CD4-positive, alpha-beta T cell treated with Interleukin-21 for 1 hour (primary cell): Measurements from ENCODE around the gene ARHGDIG.
A peak's percentile ranks its signal among the peaks of the same experiment; 100 is the strongest.
"Not testable (repeated sequence)": the region's sequence is repeated elsewhere in the genome, so short reads cannot be mapped to it uniquely, and the experiment has no call there.

Experiments used
- DNase-seq: peaks from one replicate; pipeline ENCODE4 v3.0.0-alpha.2; 2020

ARHGDIG gene

DNA sequence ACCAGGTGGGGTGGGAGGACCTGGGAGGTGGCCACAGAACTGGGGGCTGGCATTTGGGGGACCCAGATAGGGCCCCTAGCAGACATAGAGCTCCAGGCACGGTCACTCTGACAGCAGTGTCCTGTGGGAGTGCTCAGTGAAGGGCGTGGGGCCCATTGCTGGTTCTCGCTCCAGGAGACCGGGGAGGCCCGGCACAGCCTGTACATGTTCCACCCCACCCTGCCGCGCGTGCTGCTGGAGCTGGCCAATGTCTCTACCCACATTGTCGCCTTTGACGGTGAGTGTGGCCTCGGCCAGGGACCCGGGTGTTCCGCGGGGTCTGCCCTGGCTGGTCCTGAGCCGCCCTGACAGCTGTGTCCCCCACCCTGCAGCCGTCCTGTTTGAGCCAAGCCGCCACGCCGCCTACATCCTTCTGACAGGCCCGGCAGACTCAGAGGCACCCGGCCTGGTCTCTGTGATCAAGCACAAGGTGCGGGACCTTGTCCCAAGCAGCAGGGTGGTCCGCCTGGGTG is 15.9 kb upstream of the ARHGDIG start:
- no peak for DNase-seq

DNA sequence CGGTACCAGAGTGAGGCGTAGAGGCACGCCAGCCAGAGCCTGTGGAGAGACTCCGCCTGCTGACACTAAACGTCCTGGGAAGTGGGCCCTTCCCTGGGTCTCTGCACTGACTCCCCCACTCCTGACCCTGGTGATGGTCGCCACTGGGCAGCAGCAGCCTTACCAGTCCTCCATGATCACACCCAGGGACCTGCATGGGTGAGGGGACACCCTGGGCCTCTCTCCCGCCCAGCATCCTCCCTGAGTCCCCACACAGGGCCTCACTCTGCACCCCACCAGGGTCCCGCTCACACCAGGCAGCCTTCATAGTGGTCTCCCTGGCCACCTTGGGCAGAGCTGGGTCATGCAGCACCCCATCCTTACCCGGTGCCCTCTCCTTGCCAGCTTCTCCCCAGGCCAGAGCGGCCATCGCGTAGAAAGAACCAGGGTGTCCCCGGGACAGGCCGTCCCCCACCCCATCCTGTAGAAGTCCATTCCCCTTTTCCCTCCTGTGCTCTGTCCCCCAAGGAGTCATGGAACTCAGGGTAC is 15.3 kb upstream of the ARHGDIG start:
- DNase-seq = no peak

DNA sequence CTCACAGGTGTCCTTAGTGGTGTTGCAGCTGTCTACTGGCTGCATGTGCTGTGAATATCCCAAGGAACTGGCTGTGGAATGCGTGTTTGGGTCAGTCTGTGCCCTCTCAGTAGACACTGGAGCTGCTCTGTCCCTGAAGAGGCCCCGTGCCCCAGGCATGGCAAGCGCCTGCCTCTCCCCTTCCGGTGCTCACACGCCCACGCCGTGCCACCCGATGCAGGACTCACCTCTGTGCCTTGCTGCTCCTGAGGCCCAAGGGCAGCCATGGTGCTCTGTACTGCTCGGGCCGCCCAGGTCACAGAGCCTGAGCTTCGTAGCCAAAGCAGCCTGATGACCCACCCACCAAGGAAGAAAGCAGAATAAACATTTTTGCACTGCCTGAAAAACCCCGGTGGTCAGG is 14.7 kb upstream of the ARHGDIG start:
- DNase-seq = no peak

DNA sequence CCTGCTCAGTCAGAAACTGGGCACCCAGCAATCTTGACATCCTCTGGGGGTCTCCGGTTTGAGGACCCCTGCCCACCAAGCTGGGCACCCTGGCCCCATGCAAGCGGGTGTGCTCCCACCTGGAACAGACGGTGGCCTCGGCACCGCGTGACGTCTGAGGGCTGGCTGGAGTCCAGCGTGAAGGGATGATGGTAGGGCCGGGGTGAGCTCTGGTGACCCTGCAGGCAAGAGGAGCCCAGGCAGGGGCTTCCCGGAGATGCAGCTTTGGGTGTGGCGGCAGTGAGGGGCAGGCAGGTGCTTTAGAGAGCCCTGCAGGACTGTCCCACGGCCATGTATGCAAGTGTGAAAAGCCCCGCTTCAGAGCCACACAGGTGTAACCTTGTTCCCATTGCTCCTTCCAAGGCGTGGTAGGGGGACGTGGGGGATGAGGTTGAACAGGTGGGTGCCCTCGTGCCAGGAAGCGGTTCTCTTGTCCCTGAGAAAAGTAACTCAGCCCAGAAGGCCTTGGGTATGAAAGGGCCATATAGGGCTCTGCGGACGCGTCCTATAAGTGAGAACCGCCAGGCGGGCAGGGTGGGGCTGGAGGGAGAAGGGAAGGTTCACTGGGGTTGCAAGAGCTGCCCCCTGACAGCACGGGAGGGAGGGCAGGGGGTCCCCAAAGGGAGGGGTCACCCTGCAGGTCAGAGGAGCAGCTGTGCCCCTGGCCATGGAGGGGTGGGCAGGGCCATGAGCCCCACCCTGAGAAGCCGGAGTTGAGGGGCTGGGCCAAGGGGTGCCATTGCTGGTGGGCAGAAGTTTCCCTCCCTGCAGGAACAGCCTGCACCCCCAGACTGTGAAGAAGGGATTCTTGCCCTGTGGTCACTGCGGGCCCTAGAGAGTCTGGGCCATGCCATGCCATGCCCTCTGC is 13.9 kb upstream of the ARHGDIG start:
- DNase-seq = no peak

DNA sequence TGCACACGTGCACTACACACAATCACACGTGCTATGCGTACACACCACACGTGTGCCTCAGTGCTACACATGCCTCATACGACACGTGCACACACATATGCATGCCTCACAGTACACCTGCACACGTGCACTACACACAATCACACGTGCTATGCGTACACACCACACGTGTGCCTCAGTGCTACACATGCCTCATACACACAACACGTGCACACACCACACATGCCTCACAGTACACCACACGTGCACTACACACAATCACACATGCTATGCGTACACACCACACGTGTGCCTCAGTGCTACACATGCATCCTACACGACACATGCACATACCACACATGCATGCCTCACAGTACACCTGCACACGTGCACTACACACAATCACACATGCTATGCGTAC is 12.8 kb upstream of the ARHGDIG start:
- DNase-seq = not testable (repeated sequence)

DNA sequence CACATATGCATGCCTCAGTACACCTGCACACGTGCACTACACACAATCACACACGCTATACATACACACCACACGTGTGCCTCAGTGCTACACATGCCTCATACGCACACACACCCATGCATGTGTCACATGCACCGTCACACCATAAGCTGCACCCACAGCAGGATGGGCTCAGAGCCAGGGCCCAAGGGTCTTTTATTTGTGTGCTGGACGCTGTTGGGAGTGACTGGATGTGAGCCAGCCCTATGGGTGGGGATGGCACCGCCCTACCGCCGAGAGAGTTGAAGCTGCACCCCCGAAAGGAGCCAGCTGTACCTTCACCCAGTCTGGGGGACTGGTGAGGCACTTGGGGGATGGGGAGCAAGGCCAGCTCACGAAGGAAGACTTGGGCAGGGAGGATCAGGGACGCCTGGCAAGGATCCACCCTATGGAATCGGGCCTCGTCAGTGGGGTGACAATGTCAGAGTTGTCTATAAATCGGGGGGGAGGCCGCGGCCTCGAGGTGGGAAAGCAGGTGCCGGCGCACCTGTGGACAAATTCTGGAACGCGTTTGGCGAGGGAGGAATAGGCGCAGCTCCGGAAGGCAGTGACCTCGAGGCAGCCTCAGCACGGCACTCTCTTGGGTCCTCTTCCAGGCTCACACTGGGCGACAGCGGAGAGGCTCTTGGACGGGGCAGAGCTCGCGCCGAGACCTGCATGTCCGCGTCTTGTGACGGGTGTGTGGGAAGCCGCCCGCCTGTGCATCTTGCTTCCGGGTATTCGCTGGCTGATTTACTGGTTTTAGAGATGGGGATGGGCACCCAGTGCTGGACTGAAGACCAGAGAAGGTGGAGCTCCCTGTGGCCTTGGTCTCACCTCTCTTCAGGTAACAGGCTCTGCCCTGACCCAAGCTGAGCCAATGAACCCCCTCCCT is 12.0 kb upstream of the ARHGDIG start:
- no peak for DNase-seq

DNA sequence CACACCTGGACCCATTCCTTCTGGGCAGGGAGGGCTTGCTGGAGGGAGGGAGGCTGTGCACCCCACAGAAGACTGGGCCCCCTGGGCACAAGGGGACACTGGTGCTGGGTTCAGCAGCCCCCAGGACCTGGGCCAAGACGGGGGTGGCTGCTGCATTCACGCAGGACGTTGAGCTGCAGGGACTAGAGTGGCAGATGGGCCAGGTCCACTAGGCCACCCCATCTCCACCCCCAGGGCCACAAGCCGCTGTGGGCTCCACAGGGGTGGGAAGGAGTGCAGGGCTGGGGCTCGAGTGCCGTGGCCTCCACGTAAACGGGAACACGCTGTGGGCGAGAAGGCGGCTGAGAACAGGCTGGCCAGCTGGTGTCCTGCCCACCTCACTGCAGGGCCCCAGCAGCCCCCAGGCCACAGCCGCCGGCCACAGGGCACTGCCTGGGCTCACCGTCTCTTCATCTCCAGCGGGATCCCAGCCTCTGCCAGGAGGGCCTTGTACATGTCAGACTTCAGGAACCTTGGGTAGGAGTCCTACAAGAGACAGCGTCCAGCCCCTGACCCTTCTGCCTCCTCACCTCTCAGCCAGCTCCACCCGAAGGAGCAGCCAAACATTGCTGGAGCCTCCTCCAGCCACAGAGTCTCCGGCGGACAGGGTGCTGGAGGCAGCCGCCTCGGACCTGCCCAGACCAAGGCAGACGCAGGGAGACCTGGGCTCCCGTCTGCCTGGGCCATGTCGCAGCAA is 11.2 kb upstream of the ARHGDIG start:
- no peak for DNase-seq

DNA sequence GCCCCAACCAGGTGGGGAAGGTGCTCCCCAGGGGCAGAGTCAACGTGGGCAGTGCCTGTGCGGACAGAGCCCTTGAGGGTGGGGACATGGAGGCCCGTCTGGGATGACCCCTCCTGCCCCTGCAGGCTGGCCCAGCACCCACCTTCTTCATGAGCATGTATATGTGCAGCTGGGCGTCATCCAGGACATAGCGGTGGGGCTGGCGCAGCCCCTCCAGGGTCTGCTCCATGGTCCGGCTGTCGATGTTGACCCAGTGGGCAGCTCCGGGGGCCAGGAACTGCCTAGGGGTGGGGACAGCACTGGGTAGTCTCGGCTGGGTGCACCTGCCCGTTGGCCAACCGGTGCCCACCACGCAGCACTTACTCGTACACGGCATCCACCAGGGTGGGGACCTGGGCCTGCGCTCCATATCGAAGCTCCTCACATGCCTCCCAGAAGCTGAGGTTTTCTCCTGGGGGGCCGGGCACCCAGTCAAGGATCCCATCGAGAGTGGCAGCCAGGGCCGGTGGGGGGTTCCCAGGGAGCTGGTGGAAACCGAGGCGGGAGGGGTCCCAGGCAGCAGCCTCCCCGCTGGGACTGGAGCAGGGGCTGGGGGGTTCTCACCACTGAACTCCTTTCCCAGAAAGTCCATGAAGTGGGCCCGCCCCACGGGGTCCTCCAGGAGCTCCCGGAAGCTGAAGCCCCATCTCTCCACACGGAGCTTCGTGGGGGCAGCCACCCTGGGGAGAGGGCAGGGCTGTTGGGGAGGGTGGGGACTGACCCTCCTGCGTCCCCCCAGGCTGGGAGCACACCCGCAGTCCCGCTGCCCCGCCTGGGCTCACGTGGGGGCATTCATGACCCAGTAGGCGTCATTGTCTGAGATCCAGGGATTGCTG is 9.8 kb upstream of the ARHGDIG start:
- DNase-seq = no peak

DNA sequence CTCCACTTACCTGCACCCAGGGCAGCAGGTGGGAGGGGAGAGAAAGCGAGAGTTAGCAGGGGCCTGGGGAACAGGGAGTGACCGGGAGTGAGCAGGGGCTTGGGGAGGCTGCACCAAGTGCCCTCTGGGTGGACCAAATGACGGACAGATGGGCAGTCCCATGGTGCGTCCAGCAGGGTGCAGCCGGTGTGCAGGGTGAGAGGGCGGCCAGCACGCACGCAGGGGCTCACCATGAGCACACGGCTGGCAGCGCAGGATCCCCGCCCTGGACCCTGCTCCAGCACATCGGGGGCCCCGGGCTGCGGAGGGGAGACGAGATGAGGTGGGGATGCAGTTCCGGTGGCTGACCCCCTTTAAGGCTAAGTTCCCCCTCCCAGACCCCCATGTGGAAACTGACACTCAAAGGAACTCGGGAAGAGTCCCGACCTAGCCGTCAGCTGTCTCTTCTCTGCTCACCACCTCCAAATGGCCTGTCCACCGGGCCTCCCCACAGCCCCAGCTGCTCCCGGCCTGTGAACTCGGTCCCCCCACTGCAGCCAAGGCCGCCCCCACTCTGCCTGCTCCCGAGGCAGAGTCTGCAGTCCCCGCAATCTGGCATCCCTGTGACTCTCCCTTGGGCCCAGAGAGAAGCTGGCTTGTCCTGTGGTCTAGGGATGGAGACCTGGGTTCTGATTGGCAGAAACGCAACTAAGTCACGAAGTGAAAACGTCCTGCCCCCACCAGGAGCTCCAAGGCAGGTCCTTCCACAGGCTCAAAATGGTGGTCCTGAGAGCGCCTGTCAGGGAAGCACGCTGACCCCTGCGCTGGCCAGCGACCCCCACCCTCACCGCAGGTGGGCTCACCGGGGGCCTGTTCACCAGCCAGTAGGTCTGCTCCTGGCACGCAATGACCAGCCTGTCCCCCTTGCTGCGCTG is 7.5 kb upstream of the ARHGDIG start:
- DNase-seq = no peak

DNA sequence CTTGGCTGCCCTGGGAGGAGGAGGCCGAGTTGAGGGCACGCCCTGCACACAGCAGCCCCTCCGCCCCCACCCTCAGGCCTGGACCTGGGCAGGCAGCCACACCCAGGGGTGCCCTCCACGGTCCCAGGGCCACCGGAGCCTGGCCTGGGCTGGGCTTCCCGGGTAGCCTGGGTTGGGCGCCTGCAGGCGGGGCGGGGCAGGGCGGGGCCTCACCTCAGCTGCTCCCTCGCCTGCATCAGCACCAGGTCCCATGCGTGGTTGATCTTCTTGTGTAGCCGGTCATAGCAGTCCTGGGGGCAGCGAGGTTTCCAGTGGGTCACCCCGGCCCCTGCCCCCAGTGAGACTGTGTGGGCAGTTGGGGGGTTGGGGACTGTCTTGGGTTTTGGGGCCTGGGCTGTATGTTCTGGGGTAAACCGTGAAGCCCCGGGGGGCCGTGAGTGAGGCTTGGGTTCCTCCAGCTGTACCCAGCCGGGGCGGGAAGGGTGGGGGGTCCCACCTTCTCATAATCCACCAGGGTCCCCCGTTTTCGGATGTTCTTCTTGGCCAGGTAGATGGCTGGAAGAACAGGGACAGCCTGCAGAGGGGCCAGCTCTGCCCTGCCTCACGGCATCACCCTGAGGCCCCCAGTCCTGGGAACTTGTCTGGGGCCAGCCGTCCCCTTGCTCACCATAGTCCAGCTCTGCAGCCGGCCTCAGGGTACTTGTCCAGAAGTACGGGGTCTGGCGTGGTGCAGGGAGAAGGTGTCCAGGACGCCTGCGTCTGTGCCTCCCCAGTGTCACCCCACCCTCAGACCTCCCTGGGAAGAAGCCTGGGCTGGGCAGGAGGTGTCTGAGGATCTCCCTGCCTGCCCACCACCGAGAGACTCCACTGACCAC is 6.6 kb upstream of the ARHGDIG start:
- DNase-seq = no peak

DNA sequence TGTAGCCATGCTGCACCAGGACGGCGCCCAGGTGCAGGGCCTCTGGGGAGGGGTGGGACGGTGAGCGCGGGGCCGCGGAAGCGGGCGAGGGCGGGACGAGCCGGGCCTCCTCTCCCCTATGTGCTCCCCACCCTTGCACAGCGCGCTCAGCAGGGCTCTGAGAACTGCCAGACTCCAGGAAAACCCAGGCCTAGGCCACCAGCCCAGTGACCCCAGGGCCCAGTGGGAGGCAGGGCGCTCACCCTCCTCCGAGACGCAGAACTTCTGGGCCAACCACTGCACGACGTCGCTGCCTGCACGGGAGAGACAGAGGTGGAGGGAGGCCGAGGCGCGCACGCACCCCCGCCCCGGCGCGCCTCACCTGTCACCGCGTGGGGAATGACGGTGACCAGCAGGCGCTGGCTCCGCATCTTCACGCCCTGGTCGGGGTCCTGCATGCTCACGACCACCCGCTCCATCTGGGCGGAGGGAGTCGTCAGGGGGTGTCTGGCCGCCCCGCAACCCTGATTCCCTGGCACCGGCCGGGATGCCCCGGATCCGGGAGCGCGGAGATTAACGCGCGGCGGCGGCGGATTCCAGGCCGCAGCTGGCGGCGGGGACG is 5.2 kb upstream of the ARHGDIG start:
- no peak for DNase-seq

DNA sequence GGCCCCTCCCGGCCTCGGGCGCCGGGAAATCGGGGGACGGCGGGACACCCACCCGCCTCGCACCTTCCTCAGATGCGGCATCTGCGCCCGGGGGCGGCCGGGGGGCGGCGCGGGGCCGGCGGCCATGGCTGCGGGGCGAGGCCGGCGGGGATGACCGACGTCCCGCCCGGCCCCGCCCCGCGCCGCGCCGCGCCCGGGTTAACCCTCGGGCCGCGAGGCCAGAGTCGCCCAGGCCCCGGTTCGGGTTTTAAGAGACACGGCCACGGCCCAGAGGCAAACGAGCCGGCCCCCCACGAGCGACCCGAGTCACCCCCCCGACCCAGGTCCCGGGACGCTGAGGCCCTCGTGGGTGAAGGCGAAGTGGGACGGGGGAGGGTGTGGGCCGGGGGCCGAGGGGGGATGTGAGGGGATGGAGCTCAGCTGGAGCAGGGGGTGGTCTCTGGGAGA is 4.6 kb upstream of the ARHGDIG start, which contains the start of gene RGS11:
RGS11 (minus strand) TSS at position 159 of the 447 bp plus-strand sequence; CDS start at position 126, 33 bp downstream.
- no peak for DNase-seq

DNA sequence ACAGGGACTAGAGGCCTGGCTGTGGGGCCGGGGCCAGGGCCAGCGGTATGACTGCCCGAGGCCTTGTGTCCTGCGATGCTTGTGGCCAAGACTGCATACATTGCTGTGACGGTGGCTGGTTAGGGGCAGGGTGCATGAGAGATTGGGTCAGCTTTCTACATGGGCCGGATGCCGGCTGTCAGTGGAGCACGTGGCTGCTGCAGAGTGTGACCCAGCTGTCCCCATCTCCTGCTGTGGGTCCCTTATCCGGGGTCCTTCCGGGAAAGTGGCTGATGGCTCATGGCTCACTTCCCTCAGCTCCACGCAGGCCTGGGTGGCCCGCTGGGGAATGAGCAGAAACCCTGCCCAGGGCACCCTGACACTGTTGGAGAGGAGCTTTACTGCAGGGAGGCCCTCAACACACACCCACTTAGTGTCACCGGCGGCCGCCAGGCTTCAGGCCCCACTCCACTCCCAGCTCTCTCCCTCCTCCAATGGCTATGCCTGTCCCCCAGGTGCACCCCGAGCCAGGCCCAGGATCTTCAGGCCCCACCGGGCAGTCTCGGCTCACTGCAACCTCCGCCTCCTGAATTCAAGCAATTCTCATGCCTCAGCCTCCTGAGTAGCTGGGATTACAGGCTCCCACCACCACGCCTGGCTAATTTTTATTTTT is 3.8 kb upstream of the ARHGDIG start:
- DNase-seq = no peak

DNA sequence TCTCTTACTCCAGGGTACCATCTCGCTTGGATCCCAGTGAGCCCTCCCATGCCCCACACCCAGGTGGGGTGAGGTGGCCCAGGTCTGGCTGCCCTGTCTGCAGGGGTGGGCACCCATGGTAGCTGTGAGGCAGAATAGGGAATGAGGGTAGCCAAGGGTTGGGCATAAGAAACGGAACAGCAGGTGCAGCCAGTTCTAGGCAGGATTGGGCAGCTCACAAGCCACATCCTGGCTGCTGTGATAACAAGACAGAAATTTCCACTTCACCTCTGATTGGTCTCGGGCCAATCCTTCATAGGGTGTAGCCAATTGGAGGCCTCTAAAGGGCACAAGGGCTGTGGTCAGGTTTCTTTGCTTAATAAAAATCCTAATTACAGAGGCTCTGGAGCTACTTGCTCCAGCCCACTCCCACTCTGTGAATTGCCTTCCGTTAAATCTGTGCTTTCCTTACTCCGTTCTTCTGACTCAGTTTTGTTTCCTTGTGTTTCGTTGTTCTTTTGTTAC is 1.5 kb upstream of the ARHGDIG start:
- DNase-seq = peak; percentile 66

DNA sequence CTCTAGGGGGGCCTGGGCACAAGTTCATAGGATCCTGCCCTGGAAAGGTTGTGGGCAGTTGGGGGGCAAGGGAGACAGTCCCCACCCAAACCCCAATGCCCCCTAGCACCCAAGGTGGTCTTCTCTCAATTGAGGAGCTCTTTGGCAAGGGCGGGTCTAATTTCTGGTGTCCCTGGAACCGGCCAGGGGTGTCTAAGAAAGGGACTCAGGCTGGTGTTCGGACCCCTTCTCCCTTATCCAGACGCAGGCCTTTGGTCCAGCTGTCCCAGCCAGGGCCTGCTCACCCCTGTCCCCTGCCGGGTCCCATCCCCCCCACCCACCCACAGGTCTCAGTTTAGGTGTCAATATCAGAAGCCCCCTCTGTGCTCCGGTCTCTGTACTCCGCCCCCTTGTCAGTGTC is 860 bp upstream of the ARHGDIG start:
- no peak for DNase-seq

DNA sequence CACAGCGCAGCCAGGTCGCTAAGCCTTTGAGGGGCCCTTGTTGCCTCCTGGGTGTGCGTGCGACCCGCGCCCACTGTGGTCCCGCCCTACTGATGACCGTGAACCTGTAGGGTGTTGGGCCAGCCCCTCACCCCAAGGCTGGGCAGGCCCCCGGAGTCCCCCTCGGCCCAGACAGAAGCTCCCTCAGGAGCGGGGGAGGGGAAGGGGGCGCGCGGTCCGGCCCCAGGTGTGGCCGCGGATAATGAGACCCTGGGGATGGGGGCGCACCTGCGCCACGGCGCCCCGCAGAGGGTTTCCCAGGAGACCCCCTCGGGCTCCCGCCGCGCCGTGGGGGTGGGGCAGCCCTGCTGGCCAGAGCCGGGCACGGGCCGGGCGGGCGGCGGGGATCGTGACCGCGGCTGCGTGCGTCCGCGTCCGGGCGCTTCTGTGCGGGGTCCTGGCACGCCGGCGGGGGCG is 358 bp upstream of the ARHGDIG start:
- DNase-seq = no peak

DNA sequence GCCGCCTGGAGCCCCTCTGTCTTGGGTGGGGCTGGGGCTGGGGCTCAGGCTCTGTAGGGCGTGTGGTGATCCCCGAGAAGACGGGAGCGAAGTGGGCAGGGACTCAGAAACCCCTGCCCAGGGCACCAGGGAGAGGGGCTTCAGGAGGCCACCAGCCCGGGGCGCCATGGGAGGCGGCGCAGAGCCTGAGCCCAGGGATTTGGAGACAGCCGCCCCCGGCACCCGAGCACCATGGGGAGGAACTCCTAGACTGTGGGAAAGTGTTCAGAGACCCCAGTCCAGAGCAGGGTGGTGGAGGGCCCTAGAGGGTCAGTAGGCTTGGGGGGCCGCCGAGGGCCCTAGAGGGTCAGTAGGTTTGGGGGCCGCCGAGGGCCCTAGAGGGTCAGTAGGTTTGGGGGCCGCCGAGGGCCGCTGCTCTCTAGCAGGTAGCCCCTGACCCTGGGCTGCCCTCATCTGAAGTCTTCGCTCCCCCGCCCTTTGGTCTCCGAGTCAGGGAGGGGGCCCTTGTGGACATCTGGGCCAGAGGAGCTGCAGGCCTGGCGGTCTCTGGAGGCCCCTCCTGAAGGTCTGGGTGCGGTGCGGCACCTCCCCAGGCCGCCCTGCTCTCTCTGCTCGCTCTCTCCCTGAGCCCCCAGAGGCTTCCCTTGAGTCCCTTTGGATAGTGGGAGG is 734 bp downstream of the ARHGDIG start:
- no peak for DNase-seq
